GM19397 (cell line): ENCODE data around the gene DENND5B.
"Not testable (repeated sequence)": the region's sequence is repeated elsewhere in the genome, so short reads cannot be mapped to it uniquely, and the experiment has no call there.

Experiments used
- ATAC-seq: cut with Tn5 transposase; IDR thresholded peaks from one replicate; pipeline ENCODE4 v1.9.1; 2021; ENCODE audit warnings: mild to moderate bottlenecking, moderate library complexity; ENCODE audit not compliant: unreplicated experiment

Gene DENND5B

GRCh38 chr12:31388713-31389112 lies 202.2 kb downstream of the DENND5B start:
- no peak for ATAC-seq

DNA sequence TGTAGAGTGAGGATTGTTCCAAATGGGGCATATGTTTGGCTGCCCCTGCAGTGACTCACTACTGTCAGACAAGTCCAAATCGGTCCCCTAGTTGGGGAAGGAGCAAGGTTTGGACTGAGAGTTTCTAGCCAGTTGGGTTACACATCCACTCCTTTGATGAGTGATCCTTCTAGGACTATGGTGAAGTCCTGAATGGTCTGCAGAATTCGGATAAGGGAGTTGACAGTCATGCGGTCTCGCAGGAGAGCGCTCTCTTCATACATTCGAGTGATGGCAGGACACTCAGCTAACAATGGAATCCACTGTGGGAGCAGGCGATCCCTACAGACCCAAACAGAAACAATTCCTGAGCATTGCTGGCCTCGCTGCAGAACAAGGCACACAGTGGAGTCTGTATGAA lies 203.5 kb downstream of the DENND5B start:
- no peak for ATAC-seq

GRCh38 chr12:31387011-31387410 lies 203.9 kb downstream of the DENND5B start:
- ATAC-seq, result no peak

DNA sequence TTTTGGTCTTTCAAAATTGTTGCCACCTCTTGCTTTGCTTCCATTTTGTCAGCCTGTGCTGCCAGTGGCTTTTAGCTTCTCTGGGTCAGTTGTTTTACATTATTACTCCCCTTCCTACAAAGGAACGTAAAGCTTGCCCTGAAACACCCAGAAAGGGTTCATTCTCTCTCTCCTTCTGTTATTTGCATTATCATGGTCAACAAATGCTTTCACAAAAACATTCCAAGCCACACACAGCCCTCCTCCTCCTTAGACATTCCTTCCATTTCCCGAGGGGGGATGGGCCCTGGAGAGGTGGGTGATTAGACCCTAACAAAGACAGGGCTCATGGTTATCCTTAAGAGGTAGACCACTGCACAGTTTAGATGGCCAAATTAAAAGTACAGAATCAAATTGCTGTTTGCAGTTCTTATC lies 204.6 kb downstream of the DENND5B start:
- no peak for ATAC-seq

GRCh38 chr12:31377210-31377609 lies 213.7 kb downstream of the DENND5B start:
- ATAC-seq, result not testable (repeated sequence)

DNA sequence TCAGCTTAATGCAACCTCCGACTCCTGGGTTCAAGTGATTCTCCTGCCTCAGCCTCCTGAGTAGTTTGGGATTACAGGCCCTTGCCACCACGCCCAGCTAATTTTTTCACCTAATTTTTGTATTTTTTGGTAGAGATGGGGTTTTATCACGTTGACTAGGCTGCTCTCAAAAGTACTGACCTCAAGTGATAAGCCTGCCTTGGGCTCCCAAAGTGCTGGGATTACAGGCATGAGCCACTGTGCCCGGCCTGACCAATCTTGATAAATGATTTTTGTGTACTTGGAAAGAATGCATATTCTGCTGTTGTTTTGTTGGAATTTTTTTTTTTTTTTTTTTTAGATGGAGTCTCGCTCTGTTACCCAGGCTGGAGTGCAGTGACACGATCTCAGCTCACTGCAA lies 215.5 kb downstream of the DENND5B start:
- ATAC-seq, result not testable (repeated sequence)

DNA sequence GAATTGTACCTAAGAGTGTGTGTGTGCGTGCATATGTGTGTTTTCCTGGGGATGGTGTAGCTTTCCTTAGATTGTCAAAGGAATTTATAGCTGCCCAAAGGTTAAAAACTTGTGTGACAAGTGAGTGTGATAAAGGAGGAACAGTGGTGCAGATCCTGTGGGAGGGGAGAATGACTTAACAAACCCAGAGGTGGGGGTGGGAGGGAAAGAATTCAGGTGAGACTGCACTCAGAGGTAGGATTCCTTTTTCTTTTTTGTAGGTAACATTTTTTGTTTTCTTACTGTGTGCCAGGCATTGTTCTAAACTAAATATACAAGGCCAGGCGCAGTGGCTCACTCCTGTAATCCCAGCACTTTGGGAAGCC lies 219.7 kb downstream of the DENND5B start:
- ATAC-seq, result no peak

- no peak for ATAC-seq
Measured at GRCh38 chr12:31370531-31371255, 220.2 kb downstream of the DENND5B start.

- no peak for ATAC-seq
Measured at GRCh38 chr12:31369712-31370521, 221.0 kb downstream of the DENND5B start.

GRCh38 chr12:31368666-31369361 lies 222.1 kb downstream of the DENND5B start:
- ATAC-seq, result no peak

DNA sequence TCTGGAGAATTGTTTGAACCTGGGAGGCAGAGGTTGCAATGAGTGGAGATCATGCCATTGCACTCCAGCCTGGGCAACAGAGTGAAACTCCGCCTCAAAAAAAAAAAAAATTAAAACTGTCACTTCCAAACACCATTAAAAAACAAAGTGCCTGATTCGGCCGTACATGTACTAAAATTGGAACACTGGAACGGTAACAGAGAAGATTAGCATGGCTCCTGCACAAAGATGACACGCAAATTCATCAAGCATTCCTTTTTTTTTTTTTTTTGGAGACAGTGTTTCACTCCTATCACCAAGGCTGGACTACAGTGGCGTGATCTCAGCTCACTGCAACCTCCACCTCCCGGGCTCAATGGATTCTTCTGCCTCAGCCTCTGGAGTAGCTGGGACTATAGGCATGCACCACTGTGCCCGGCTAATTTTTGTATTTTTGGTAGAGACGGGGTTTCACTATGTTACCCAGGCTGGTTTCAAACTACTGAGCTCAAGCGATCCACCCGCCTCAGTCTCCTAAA lies 224.8 kb downstream of the DENND5B start:
- no peak for ATAC-seq

DNA sequence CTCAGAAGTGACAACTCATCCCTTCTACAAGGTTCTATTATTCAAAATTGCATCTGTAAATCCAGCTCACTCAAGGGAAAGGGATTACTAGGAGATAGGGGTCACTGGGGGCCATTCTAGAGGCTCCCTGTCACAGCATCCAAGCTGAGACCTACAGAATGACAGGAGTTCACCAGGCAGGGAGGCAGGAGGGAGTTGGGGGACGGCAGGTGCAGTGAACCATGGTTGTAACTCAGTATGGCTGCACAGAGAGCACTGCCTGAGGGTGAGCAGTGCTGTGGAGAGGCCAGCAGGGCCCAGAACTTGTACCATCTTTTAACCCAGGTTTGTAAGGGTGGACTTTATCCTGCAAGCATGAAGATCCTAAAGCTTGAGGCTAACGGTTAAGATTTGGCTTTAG lies 227.1 kb downstream of the DENND5B start:
- no peak for ATAC-seq

GRCh38 chr12:31363416-31363809 lies 227.5 kb downstream of the DENND5B start:
- no peak for ATAC-seq

GRCh38 chr12:31362759-31363415 lies 228.0 kb downstream of the DENND5B start:
- peak; percentile 60 for ATAC-seq

DNA sequence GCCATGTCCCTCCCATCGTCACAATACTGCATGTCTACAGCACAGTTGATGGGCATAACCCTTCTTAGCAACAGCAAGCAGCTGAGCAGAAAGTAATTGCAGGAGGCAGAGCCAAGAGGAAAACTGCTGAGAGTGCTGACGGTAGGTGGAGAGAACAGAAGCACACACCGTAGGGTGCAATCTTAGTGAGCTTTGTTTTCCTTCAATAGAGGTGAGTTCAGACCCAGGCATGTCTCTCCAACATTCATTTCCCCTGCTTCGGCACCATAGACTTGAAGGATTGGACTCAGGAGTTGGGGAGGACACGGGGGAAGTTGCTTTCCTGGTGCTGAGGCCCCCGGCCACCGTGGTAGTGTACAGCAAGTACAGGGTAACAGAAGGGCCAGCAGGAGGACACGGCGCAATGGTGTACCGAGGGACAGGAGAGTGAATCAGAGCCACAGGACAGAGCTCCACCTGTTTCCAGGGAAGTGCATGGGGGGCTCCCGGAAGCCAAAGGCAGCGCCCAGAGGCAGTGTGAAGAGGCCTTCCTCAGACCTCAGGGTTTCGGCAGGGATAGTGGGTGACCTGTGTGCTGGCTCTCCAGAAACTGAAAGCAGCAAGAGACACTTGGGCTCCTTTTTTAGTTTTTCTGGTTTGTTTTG lies 228.7 kb downstream of the DENND5B start:
- peak; percentile 25 for ATAC-seq

DNA sequence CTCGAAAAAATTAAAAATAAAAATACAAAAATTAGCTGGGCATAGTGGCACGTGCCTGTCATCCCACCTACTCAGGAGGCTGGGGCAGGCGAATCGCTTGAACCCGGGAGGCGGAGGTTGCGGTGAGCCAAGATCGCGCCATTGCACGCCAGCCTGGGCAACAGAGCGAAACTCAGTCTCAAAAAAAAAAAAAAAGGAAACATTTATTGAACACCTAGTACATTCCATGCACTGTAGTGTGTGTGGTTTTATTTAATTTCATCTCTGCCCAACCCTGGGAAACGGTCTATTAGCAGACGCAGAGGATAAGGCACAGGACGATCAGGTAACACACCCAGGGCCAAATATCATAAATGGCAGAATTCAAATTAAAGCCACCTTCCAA lies 229.2 kb downstream of the DENND5B start:
- ATAC-seq, result no peak

GRCh38 chr12:31355747-31356107 lies 235.2 kb downstream of the DENND5B start:
- no peak for ATAC-seq

DNA sequence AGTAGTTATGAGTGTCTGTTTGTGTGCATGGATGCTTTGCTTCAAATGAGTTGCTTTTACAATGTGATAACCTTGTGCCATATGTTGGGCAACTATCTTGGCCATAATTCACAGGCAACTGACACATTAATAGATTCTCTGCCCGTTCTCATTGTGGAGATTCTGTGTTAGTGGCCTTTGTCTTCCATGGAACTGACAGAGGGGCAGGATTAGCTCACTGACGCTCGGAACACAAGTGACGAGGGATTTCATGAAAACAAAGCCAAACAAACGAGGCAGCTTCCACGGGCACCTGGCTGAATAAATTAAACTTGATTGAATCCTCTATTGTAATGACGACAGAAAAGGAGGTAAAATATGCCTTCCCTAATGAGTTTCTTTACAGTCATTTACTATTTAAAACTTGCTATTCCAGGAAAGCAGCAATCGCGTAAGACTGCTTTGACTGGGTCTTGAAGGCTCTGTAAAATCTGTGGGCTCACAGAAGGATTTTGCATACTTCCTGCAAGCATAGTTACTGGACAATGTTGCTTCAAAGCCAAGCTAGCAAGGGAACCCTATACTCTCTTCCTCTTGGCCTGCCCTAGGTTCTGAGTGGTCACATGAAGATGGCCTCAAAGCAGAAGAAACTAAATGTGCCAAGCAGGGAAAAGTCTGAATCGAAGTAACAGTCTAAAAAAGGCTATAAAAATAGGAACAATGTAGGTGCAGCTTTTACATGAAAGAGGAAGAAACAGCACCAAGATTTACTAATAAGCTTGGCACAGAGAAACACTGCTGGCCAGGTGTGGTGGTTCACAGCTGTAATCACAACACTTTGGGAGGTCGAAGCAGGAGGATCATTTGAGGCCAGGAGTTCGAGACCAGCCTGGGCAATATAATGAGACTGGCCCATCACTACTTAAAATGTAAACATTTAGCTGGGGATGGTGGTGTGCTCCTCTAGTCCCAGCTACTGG lies 236.9 kb downstream of the DENND5B start:
- no peak for ATAC-seq

GRCh38 chr12:31346267-31346666 lies 244.7 kb downstream of the DENND5B start:
- ATAC-seq, result no peak
